ENCODE data around the gene DHX58.

DNA sequence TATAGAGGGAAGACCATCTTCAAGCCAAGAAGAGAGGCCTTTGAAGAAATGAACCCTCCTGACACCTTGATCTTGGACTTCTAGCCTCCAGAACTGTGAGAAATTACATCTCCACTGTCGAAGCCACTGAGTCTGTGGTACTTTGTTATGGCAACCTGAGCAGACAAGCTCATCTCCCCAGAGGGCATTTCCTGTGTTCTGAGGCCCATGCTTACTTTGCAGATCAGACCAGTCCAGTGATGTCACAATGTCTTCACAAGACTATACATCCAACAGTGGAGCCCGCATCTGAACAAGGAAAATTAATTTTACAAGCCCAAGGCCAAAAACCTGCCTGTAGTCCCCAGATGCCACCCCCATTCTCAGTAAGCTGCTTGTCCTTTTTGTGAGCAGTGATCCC is 47.3 kb downstream of the DHX58 start:
- TF ChIP-seq, protein P1, sequence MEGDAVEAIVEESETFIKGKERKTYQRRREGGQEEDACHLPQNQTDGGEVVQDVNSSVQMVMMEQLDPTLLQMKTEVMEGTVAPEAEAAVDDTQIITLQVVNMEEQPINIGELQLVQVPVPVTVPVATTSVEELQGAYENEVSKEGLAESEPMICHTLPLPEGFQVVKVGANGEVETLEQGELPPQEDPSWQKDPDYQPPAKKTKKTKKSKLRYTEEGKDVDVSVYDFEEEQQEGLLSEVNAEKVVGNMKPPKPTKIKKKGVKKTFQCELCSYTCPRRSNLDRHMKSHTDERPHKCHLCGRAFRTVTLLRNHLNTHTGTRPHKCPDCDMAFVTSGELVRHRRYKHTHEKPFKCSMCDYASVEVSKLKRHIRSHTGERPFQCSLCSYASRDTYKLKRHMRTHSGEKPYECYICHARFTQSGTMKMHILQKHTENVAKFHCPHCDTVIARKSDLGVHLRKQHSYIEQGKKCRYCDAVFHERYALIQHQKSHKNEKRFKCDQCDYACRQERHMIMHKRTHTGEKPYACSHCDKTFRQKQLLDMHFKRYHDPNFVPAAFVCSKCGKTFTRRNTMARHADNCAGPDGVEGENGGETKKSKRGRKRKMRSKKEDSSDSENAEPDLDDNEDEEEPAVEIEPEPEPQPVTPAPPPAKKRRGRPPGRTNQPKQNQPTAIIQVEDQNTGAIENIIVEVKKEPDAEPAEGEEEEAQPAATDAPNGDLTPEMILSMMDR (IDR thresholded peaks at IDR 0.05) = no peak
- no peak for TF ChIP-seq POLR2A (IDR thresholded peaks at IDR 0.05)

Measured in testis (tissue), 2 donors.